BJ (cell line): ENCODE data around the gene C9orf72. TPM values are rescaled to one million over a fixed set of nuclear protein-coding genes. Genes with fewer than 3 reads are reported as not detected.

Experiments used
- CTCF ChIA-PET: fragments of 350-600 bp; formaldehyde crosslinking; extraction: SDS; loops from one replicate; lab custom pipeline; 2021; ENCODE audit warnings: antibody characterized with exemption, inconsistent platforms; lab: Yijun Ruan, JAX
- POLR2A ChIA-PET: fragments of 300-600 bp; sonication (Branson Sonifier 250); formaldehyde crosslinking; extraction: SDS; loops from one replicate; lab custom pipeline; 2021; ENCODE audit warnings: antibody characterized with exemption; lab: Charles Lee
- DNase-seq: peaks from one replicate; pipeline ENCODE4 v3.0.0-alpha.2; 2011; ENCODE audit warnings: low read depth
- H3K27me3 ChIP-seq: 2 replicates; pipeline ENCODE4 v1.6.0; 2011; ENCODE audit warnings: low read length; ENCODE audit not compliant: control insufficient read depth, insufficient read depth
- H3K36me3 ChIP-seq: 2 replicates; pipeline ENCODE4 v1.5.1; 2011; ENCODE audit warnings: low read length; ENCODE audit not compliant: control insufficient read depth, insufficient read depth
- H3K4me3 ChIP-seq: 2 replicates; pipeline ENCODE4 v1.5.1; 2011; ENCODE audit warnings: low read depth, mild to moderate bottlenecking, control low read depth, low read length
- CTCF ChIP-seq: IDR thresholded peaks from 2 replicates; pipeline ENCODE4 v1.5.1; 2011; ENCODE audit warnings: low read depth, mild to moderate bottlenecking, control low read depth, inconsistent platforms, low read length, moderate library complexity; ENCODE audit not compliant: insufficient read depth
- polyA plus RNA-seq: library from polyadenylated mRNA; depleted of rRNA; stranded (reverse); fragments of >200 nt; gene quantifications from 2 replicates; pipeline ENCODE4 v1.2.3, GENCODE V29; 2011

C9orf72 gene
- polyA plus RNA-seq, 1 experiment, result 1.3 TPM

DNA sequence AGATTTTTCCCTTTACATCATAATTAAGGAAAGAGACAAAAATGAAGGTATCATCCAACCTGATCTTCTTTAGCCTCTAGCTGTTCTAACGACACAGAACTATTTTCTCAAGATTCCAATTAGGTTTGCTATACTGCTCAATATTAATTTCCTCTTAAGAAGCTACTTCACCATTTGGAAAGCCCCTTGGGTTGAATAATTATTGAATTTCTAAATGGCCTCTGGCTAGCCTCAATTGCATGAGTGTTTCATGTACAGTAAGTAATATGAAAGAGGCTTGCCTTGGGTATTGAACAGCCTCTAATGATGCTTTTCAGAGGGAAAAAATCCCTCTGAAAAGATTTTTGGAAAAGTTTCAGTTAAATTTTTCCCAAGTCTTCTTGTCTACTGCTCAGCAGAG is 40.0 kb downstream of the C9orf72 start:
- CTCF ChIA-PET, result interaction anchor here (2.7 kb wide), 1 partner anchor 200 kb away, joined by 10 read pairs; no protein-coding TSS in a partner anchor
- POLR2A ChIA-PET, result no interaction called here
- H3K4me3 ChIP-seq, result no peak overlapping the region
- no peak for TF ChIP-seq CTCF
- no peak for DNase-seq
- H3K27me3 ChIP-seq, result peaks cover 8% of the 10 kb centered on the region
- H3K36me3 ChIP-seq, result no peaks in the 10 kb centered on the region

- DNase-seq, result no peak
- Histone ChIP-seq H3K4me3 (no peak overlapping the region), H3K27me3 (peaks cover 16% of the 10 kb centered on the region), H3K36me3 (no peaks in the 10 kb centered on the region)
- CTCF ChIA-PET, result interaction anchor here (0.6 to 2.7 kb wide), 2 partner anchors 199 to 440 kb away, joined by 3 to 10 read pairs; no protein-coding TSS in a partner anchor
- POLR2A ChIA-PET, result no interaction called here
- TF ChIP-seq CTCF, result no peak
Measured at GRCh38 chr9:27532046-27532445, 41.2 kb downstream of the C9orf72 start.

GRCh38 chr9:27530915-27531755 is 42.1 kb downstream of the C9orf72 start:
- no peak for TF ChIP-seq CTCF
- ChIA-PET POLR2A (no interaction called here), CTCF (interaction anchor here (0.6 to 2.6 kb wide), 6 partner anchors 8 to 439 kb away, joined by 3 to 30 read pairs (median 13); no protein-coding TSS in a partner anchor)

DNA sequence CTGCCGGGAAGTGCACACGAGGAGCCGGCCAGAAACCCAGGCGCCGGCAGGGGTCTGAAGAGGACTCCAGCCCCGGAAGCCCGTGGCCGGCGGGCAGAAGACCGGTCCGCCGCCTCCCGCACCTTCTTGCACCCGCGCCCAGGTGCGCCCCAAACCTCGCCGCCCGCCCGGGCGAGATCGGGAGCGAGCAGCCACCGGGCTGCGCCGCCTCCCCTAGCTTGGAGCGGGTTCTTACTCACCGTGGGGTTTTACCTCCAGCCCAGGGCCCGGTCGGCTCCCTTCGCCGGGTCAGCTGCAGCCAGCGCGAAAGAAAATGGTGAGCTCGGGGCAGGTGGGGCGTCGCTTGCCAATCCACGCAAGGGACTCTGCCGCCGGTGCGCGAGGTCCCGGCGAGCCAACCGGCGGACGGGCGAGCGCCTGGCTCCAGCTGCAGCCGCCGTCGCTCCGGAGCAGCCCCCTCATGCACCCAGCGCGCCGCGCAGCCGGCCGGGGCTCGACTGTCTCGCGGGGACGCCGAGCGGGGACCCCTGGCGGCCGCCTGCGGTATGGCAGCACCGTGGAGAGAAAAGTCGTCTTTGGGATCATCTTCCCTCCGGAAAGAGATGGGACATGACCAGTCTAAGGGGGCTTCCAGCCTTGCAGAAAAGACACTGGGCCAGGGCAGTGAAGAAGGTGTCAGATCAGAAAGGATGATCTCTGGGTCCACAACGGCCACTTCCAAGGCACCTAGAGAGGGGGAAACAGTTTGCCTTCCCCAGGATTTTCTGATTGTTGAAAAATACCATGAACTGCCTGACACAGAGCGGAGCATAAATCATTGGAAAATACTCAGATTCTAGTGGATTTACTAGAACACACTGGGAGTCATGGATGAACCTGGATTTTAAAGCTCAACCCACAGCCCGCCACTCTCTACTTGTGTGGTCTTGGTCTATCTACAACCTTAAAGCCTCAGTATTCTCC is 43.7 kb downstream of the C9orf72 start, which contains the start of gene MOB3B:
MOB3B (minus strand) TSS at position 499 of the 963 bp plus-strand sequence. CDS start 74,264 bp downstream, outside the sequence.
- no peak for DNase-seq
- H3K4me3 ChIP-seq, result peak within 1 kb of the TSS; percentile 39
- peak; percentile 77 for TF ChIP-seq CTCF
- peaks cover 18% of the 10 kb centered on the region for H3K27me3 ChIP-seq
- ChIA-PET CTCF (interaction anchor here (0.7 to 2.6 kb wide), 22 partner anchors 10 to 204 kb away, joined by 3 to 30 read pairs (median 4); no protein-coding TSS in a partner anchor), POLR2A (no interaction called here)
- no peaks in the 10 kb centered on the region for H3K36me3 ChIP-seq

More at GRCh38 chr9:27530915-27531755, 42.1 kb downstream of the C9orf72 start:
- Histone ChIP-seq H3K36me3 (no peaks in the 10 kb centered on the region), H3K27me3 (peaks cover 16% of the 10 kb centered on the region), H3K4me3 (no peak overlapping the region)
- no peak for DNase-seq
